WTC11 (cell line): ENCODE data around the gene RSKR. TPM values are rescaled to one million over a fixed set of nuclear protein-coding genes. Genes with fewer than 3 reads are reported as not detected.

ENCODE experiments used
- ATAC-seq: fragments of 200-7000 bp; cut with Tn5 transposase; 2 replicates; pipeline ENCODE4 v1.10.0; 2021; ENCODE audit warnings: mild to moderate bottlenecking, moderate library complexity
- CTCF ChIA-PET: fragments of 300-600 bp; sonication (Branson Sonifier 250); formaldehyde crosslinking; loops from one replicate; lab custom pipeline; 2021; ENCODE audit warnings: antibody characterized with exemption; lab: Charles Lee
- POLR2A ChIA-PET: fragments of 350-600 bp; sonication (Branson Sonifier 250); formaldehyde crosslinking; loops from one replicate; lab custom pipeline; 2021; ENCODE audit warnings: antibody characterized with exemption; lab: Charles Lee
- DNase-seq: peaks from one replicate; pipeline ENCODE4 v3.0.0; 2021; ENCODE audit warnings: low spot score
- H3K27ac Mint-ChIP-seq: 2 replicates; pipeline ENCODE4 v1.8.0; 2021; ENCODE audit warnings: mixed read lengths
- H3K27me3 Mint-ChIP-seq: 2 replicates; pipeline ENCODE4 v1.8.0; 2021; ENCODE audit warnings: low read depth, mild to moderate bottlenecking, moderate library complexity, mixed read lengths
- H3K36me3 Mint-ChIP-seq: 2 replicates; pipeline ENCODE4 v1.8.0; 2021; ENCODE audit warnings: mixed read lengths
- H3K4me1 Mint-ChIP-seq: 2 replicates; pipeline ENCODE4 v1.8.0; 2022; ENCODE audit warnings: mixed read lengths
- H3K4me3 Mint-ChIP-seq: 2 replicates; pipeline ENCODE4 v1.8.0; 2021; ENCODE audit warnings: mild to moderate bottlenecking, moderate library complexity, mixed read lengths
- H3K9me3 Mint-ChIP-seq: 2 replicates; pipeline ENCODE4 v1.8.0; 2021; ENCODE audit warnings: mixed read lengths
- AFF4 ChIP-seq: sonication (generic); formaldehyde crosslinking; IDR thresholded peaks from 2 replicates; pipeline ENCODE4 v1.8.1; 2023; ENCODE audit warnings: mild to moderate bottlenecking, missing genetic modification reagents, borderline replicate concordance
- NFATC4 ChIP-seq: fragments of 250-450 bp; sonication (Bioruptor Pico); IDR thresholded peaks from 2 replicates; pipeline ENCODE4 v1.9.0; 2021; ENCODE audit warnings: mild to moderate bottlenecking
- NFE2L1 ChIP-seq: sonication (generic); formaldehyde crosslinking; IDR thresholded peaks from 2 replicates; pipeline ENCODE4 v1.8.1; 2023; ENCODE audit warnings: missing genetic modification reagents
- NR3C1 ChIP-seq: sonication (generic); formaldehyde crosslinking; conservative IDR thresholded peaks from 2 replicates; pipeline ENCODE4 v1.8.1; 2023; ENCODE audit warnings: low read depth, mild to moderate bottlenecking, missing genetic modification reagents
- RELA ChIP-seq: sonication (generic); formaldehyde crosslinking; IDR thresholded peaks from 2 replicates; pipeline ENCODE4 v1.8.1; 2022; ENCODE audit warnings: missing genetic modification reagents, mild to moderate bottlenecking, borderline replicate concordance
- SMAD3 ChIP-seq: sonication (generic); formaldehyde crosslinking; IDR thresholded peaks from 2 replicates; pipeline ENCODE4 v1.8.0; 2022; ENCODE audit warnings: missing genetic modification reagents, mild to moderate bottlenecking, borderline replicate concordance
- SP1 ChIP-seq: sonication (generic); formaldehyde crosslinking; conservative IDR thresholded peaks from 2 replicates; pipeline ENCODE4 v1.8.1; 2022; ENCODE audit warnings: missing genetic modification reagents
- ZBTB21 ChIP-seq: sonication (generic); formaldehyde crosslinking; IDR thresholded peaks from 2 replicates; pipeline ENCODE4 v1.8.1; 2023; ENCODE audit warnings: mild to moderate bottlenecking, missing genetic modification reagents, borderline replicate concordance
- ZNF121 ChIP-seq: sonication (generic); formaldehyde crosslinking; IDR thresholded peaks from 2 replicates; pipeline ENCODE4 v1.8.0; 2023; ENCODE audit warnings: missing genetic modification reagents
- ZNF232 ChIP-seq: sonication (generic); formaldehyde crosslinking; IDR thresholded peaks from 2 replicates; pipeline ENCODE4 v1.8.0; 2022; ENCODE audit warnings: mild to moderate bottlenecking, missing genetic modification reagents
- ZNF263 ChIP-seq: sonication (generic); formaldehyde crosslinking; IDR thresholded peaks from 2 replicates; pipeline ENCODE4 v1.8.1; 2022; ENCODE audit warnings: low read depth, mild to moderate bottlenecking, moderate library complexity, missing genetic modification reagents
- ZNF512 ChIP-seq: sonication (generic); formaldehyde crosslinking; IDR thresholded peaks from 2 replicates; pipeline ENCODE4 v1.8.1; 2022; ENCODE audit warnings: missing genetic modification reagents, borderline replicate concordance
- ZSCAN18 ChIP-seq: fragments of 250-450 bp; sonication (Bioruptor Pico); IDR thresholded peaks from 2 replicates; pipeline ENCODE4 v2.1.2; 2022; ENCODE audit warnings: mild to moderate bottlenecking, moderate library complexity
- total RNA-seq: library from RNA; stranded (reverse); gene quantifications from 3 replicates; pipeline ENCODE4 v1.2.3, GENCODE V29; 2021
- TF ChIP-seq, protein P1 (sequence below): sonication (generic); formaldehyde crosslinking; IDR thresholded peaks from 2 replicates; pipeline ENCODE4 v1.8.0; 2022; ENCODE audit warnings: mild to moderate bottlenecking, missing genetic modification reagents
- TF ChIP-seq, protein P2 (sequence below): sonication (generic); formaldehyde crosslinking; IDR thresholded peaks from 2 replicates; pipeline ENCODE4 v1.8.0; 2023; ENCODE audit warnings: mild to moderate bottlenecking, missing genetic modification reagents

Gene RSKR
- total RNA-seq, 1 experiment from 2014 or later = 28.0 TPM

DNA sequence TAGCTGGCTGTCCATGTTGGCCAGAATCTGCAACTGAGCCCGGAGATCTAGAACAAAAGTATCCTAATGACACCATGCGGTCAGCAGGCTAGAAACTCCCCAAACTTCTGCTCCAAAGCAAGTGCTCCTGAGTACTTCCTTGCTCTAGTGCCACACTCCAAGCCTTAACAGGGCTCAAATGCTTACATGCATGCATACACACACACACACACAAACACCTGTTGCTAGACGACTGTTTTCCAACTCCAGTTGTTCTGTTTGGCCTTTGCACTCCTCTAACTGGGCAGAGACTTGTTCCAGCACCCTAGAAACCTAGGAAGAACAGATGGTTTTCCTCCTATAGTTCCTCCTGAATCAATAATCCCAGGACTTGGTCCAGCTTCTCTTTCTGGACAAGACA is 29.6 kb downstream of the RSKR start:
- Mint-ChIP-seq H3K27me3 (no peaks in the 10 kb centered on the region), H3K9me3 (no peaks in the 10 kb centered on the region), H3K27ac (no peak overlapping the region), H3K4me3 (no peak overlapping the region), H3K4me1 (no peaks in the 10 kb centered on the region), H3K36me3 (peaks cover 28% of the 10 kb centered on the region)
- ChIA-PET CTCF (no interaction called here), POLR2A (no interaction called here)
- DNase-seq (no peak), ATAC-seq (no peak)
- TF ChIP-seq ZNF121 (CRISPR knock-in tag) (no peak), ZNF263 (no peak), AFF4 (CRISPR knock-in tag) (no peak), NFATC4 (CRISPR knock-in tag) (no peak), SP1 (CRISPR knock-in tag) (no peak)

- H3K9me3 Mint-ChIP-seq = no peaks in the 10 kb centered on the region
- DNase-seq = no peak
- 0 out of 2 replicates have a peak, but pooled peaks cover 1% of the 10 kb centered on the region for H3K4me1 Mint-ChIP-seq
- CTCF ChIA-PET = no interaction called here
- TF ChIP-seq RELA = no peak
- no peak for TF ChIP-seq ZBTB21 (CRISPR knock-in tag)
- TF ChIP-seq, protein P1, sequence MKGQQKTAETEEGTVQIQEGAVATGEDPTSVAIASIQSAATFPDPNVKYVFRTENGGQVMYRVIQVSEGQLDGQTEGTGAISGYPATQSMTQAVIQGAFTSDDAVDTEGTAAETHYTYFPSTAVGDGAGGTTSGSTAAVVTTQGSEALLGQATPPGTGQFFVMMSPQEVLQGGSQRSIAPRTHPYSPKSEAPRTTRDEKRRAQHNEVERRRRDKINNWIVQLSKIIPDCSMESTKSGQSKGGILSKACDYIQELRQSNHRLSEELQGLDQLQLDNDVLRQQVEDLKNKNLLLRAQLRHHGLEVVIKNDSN (CRISPR knock-in tag) = no peak
- TF ChIP-seq ZNF232 (CRISPR knock-in tag) = no peak
- TF ChIP-seq, protein P2, sequence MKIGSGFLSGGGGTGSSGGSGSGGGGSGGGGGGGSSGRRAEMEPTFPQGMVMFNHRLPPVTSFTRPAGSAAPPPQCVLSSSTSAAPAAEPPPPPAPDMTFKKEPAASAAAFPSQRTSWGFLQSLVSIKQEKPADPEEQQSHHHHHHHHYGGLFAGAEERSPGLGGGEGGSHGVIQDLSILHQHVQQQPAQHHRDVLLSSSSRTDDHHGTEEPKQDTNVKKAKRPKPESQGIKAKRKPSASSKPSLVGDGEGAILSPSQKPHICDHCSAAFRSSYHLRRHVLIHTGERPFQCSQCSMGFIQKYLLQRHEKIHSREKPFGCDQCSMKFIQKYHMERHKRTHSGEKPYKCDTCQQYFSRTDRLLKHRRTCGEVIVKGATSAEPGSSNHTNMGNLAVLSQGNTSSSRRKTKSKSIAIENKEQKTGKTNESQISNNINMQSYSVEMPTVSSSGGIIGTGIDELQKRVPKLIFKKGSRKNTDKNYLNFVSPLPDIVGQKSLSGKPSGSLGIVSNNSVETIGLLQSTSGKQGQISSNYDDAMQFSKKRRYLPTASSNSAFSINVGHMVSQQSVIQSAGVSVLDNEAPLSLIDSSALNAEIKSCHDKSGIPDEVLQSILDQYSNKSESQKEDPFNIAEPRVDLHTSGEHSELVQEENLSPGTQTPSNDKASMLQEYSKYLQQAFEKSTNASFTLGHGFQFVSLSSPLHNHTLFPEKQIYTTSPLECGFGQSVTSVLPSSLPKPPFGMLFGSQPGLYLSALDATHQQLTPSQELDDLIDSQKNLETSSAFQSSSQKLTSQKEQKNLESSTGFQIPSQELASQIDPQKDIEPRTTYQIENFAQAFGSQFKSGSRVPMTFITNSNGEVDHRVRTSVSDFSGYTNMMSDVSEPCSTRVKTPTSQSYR (CRISPR knock-in tag) = no peak
- no peak for TF ChIP-seq NR3C1
- no peak for TF ChIP-seq SMAD3
- no peak for TF ChIP-seq ZSCAN18 (CRISPR knock-in tag)
- TF ChIP-seq ZNF512 (CRISPR knock-in tag) = no peak
- TF ChIP-seq NFE2L1 (CRISPR knock-in tag) = no peak
- H3K36me3 Mint-ChIP-seq = peaks cover 29% of the 10 kb centered on the region
- no peak overlapping the region for H3K27ac Mint-ChIP-seq
- ATAC-seq = no peak
- H3K27me3 Mint-ChIP-seq = no peaks in the 10 kb centered on the region
- no peak overlapping the region for H3K4me3 Mint-ChIP-seq
- POLR2A ChIA-PET = no interaction called here
Measured at GRCh38 chr17:28582513-28582912, 31.5 kb downstream of the RSKR start.
